Psoas muscle (tissue), 8 donors: Measurements from ENCODE around the gene RPP25L. TPM values are rescaled to one million over a fixed set of nuclear protein-coding genes. Genes with fewer than 3 reads are reported as not detected.

Experiments
- ATAC-seq, 4 donors: fragments of 200-7000 bp; cut with Tn5 transposase; one replicate each; pipeline ENCODE4 v1.9.1; 2020; ENCODE audit warnings: moderate library complexity in 3 of 4, mild to moderate bottlenecking in 2 of 4
- DNase-seq, 2 donors: peaks; one replicate each; pipeline ENCODE4 v3.0.0-alpha.2; 2020
- H3K27ac ChIP-seq: fragments of 200-600 bp; one replicate; pipeline ENCODE4 v1.8.0; 2022
- H3K27me3 ChIP-seq, 3 donors: fragments of 200-600 bp in 1 of 3; one replicate each; pipeline versions ENCODE4 v1.6.1 to v1.8.0; 2013 to 2022; ENCODE audit warnings: low read length in 2 of 3, mild to moderate bottlenecking in 2 of 3, moderate library complexity in 1 of 3; ENCODE audit not compliant: insufficient read depth in 3 of 3
- H3K36me3 ChIP-seq, 2 donors: fragments of 200-600 bp in 1 of 2; one replicate each; pipeline versions ENCODE4 v1.6.1 to v1.8.0; 2013 to 2022; ENCODE audit warnings: low read depth in 1 of 2, mild to moderate bottlenecking in 1 of 2, moderate library complexity in 1 of 2; ENCODE audit not compliant: insufficient read depth in 1 of 2
- H3K4me1 ChIP-seq: fragments of 200-600 bp; one replicate; pipeline ENCODE4 v1.8.0; 2022
- H3K4me3 ChIP-seq: fragments of 200-600 bp; one replicate; pipeline ENCODE4 v1.8.0; 2022; ENCODE audit warnings: mild to moderate bottlenecking
- H3K9me3 ChIP-seq: fragments of 200-600 bp; one replicate; pipeline ENCODE4 v1.8.0; 2022
- WGBS, 3 donors: extraction: QIAGEN DNeasy Blood & Tissue Kit; methylation state at CpG; one replicate each; pipeline versions ENCODE4 v1.1.6 to v1.1.7; 2013; 5-methylcytosine and 5-hydroxymethylcytosine counted together
- intact Hi-C, 2 donors: fragments of 100-400 bp; cut with DNase I; formaldehyde crosslinking; loops; one replicate each; pipeline versions ENCODE4 v1.11.0 to v1.14.2; 2022
- polyA plus RNA-seq, 3 donors: library from polyadenylated mRNA; stranded (reverse); fragments of 200-250 nt; gene quantifications; one replicate each; pipeline ENCODE4 v1.2.3, GENCODE V29; 2013
- total RNA-seq, 4 donors: library from RNA; stranded (reverse); fragmentation: NEBNext Ultra II Directional in 2 of 4; extraction: Animal tissue kit (Norgen Biotek cat#: 25700) in 2 of 4; gene quantifications; one replicate each; pipeline versions ENCODE4 v1.2.1 to v1.2.4, GENCODE V29; 2021 to 2023
- TF ChIP-seq, protein P1 (sequence below): fragments of 200-600 bp; IDR thresholded peaks from one replicate; pipeline ENCODE4 v1.8.0; 2022; ENCODE audit warnings: antibody characterized with exemption
- donor health status: healthy with polysubstance abuse.
- donor health status: DM: no; HTN: no; CAD: no; lungs with moderate emphysema.
- donor health status: Bipolar disorder and iron deficiency.
- donor health status: healthy.
- donor health status: DM: yes; HTN: yes; CAD: no.
- donor health status: DM: no; HTN: no; CAD: no.
- donor health status: DM: no; HTN: no; CAD: no.
- donor health status: DM: yes; HTN: yes; CAD: no.

Gene RPP25L
- total and polyA plus RNA-seq, 7 donors = 58.5 to 124 (median 69.7) TPM

DNA sequence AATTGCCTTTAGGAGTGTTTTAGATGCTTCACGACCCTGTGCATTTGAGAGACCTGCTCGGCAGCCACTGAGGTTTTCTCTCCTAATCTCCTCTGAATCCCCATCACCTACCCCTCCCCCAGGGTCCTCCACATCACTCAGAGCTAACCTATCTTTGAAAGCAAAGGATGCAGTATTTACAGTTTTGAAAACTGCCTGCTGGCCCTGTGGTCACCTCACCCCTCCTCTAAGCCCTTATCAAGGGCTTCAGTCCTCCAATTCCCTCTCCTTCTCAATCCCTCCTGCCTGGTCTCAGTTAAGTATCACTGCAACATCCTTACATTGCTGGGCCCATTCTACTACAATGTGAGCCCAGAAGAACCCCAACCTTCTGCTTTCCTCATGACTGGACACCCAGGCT is 4.6 kb downstream of the RPP25L start:
- intact Hi-C loops = loop anchor here (10.0 kb wide), 2 partner anchors 173 to 203 kb away; no protein-coding TSS in a partner anchor
- TF ChIP-seq, protein P1, sequence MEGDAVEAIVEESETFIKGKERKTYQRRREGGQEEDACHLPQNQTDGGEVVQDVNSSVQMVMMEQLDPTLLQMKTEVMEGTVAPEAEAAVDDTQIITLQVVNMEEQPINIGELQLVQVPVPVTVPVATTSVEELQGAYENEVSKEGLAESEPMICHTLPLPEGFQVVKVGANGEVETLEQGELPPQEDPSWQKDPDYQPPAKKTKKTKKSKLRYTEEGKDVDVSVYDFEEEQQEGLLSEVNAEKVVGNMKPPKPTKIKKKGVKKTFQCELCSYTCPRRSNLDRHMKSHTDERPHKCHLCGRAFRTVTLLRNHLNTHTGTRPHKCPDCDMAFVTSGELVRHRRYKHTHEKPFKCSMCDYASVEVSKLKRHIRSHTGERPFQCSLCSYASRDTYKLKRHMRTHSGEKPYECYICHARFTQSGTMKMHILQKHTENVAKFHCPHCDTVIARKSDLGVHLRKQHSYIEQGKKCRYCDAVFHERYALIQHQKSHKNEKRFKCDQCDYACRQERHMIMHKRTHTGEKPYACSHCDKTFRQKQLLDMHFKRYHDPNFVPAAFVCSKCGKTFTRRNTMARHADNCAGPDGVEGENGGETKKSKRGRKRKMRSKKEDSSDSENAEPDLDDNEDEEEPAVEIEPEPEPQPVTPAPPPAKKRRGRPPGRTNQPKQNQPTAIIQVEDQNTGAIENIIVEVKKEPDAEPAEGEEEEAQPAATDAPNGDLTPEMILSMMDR = no peak
- H3K4me1 ChIP-seq = peaks cover 25% of the 10 kb centered on the region
- 27 to 41% (median 38%) methylated on average over 2 of the region's 2 CpGs for WGBS, 3 donors
- no peaks in the 10 kb centered on the region for H3K27me3 ChIP-seq
- ATAC-seq (no peak), DNase-seq (no peak)
- no peaks in the 10 kb centered on the region for H3K9me3 ChIP-seq
- H3K36me3 ChIP-seq = peaks cover 0 to 4% of the 10 kb centered on the region in 2 donors
- H3K4me3 ChIP-seq = no peak overlapping the region
- no peak overlapping the region for H3K27ac ChIP-seq

GRCh38 chr9:34606905-34607304 is 5.0 kb downstream of the RPP25L start:
- DNase-seq (no peak), ATAC-seq (no peak)

GRCh38 chr9:34606190-34606589 is 5.7 kb downstream of the RPP25L start:
- Histone ChIP-seq H3K9me3 (no peaks in the 10 kb centered on the region), H3K36me3 (peaks cover 0 to 4% of the 10 kb centered on the region in 2 donors), H3K27me3 (no peaks in the 10 kb centered on the region), H3K27ac (no peak overlapping the region), H3K4me1 (peaks cover 21% of the 10 kb centered on the region), H3K4me3 (no peak overlapping the region)
- ATAC-seq (no peak), DNase-seq (no peak)
- TF ChIP-seq, protein P1 = no peak
- intact Hi-C loops = loop anchor here (10.0 kb wide), 2 partner anchors 171 to 201 kb away; no protein-coding TSS in a partner anchor

More at GRCh38 chr9:34606905-34607304, 5.0 kb downstream of the RPP25L start:
- Histone ChIP-seq H3K9me3 (no peaks in the 10 kb centered on the region), H3K27ac (no peak overlapping the region), H3K4me3 (no peak overlapping the region), H3K36me3 (peaks cover 0 to 4% of the 10 kb centered on the region in 2 donors), H3K27me3 (no peaks in the 10 kb centered on the region), H3K4me1 (peaks cover 23% of the 10 kb centered on the region)
- 80 to 83% (median 82%) methylated on average over 3 of the region's 3 CpGs for WGBS, 3 donors
- intact Hi-C loops = loop anchor here (10.0 kb wide), 2 partner anchors 172 to 202 kb away; no protein-coding TSS in a partner anchor
- TF ChIP-seq, protein P1 = no peak

- peak; percentile 91 to 96 (median 94) for ATAC-seq
- Histone ChIP-seq H3K4me1 (peaks cover 6% of the 10 kb centered on the region), H3K4me3 (no peak overlapping the region), H3K9me3 (no peaks in the 10 kb centered on the region), H3K27ac (no peak overlapping the region), H3K27me3 (no peaks in the 10 kb centered on the region), H3K36me3 (no peaks in the 10 kb centered on the region)
- intact Hi-C loops = loop anchor here (2.0 to 10.0 kb wide), 6 partner anchors 55 to 276 kb away; partner anchors contain the start of genes KIF24 (in 1 of the 2) and NUDT2 (in 1 of the 2)
- TF ChIP-seq, protein P1 = peak; percentile 92
- WGBS, 3 donors = 43 to 53% (median 44%) methylated on average over 4 of the region's 4 CpGs
- peak; percentile 82 to 92 for DNase-seq
Measured at GRCh38 chr9:34603610-34604231, 8.2 kb downstream of the RPP25L start.
